Coronary artery (tissue), 2 donors: ENCODE results near the gene BUB1.

ENCODE experiments used
- DNase-seq: peaks from one replicate; pipeline ENCODE4 v3.0.0-alpha.2; 2017; ENCODE audit warnings: low spot score
- H3K27ac ChIP-seq, 2 donors: fragments of 200-600 bp; sonication (generic); one replicate each; pipeline ENCODE4 v1.5.1; 2016 to 2019
- H3K4me3 ChIP-seq: fragments of 200-600 bp; sonication (generic); 2 replicates; pipeline ENCODE4 v1.5.1; 2016; ENCODE audit warnings: mild to moderate bottlenecking, moderate library complexity
- CTCF ChIP-seq: fragments of 200-600 bp; sonication (generic); IDR thresholded peaks from one replicate; pipeline ENCODE4 v1.5.1; 2019; ENCODE audit warnings: antibody characterized with exemption

BUB1 gene

GRCh38 chr2:110655701-110656100 lies 22.2 kb downstream of the BUB1 start:
- TF ChIP-seq CTCF: no peak
- DNase-seq: no peak
- Histone ChIP-seq H3K4me3 (no peak overlapping the region), H3K27ac (no peak overlapping the region)

GRCh38 chr2:110653861-110654260 lies 24.0 kb downstream of the BUB1 start:
- Histone ChIP-seq H3K4me3 (no peak overlapping the region), H3K27ac (no peak overlapping the region)
- DNase-seq: no peak
- TF ChIP-seq CTCF: no peak

- DNase-seq: no peak
- TF ChIP-seq CTCF: no peak
- no peak overlapping the region for H3K27ac ChIP-seq
- no peak overlapping the region for H3K4me3 ChIP-seq
Observed at GRCh38 chr2:110650346-110650745, 27.5 kb downstream of the BUB1 start.

GRCh38 chr2:110647777-110648176 lies 30.1 kb downstream of the BUB1 start:
- Histone ChIP-seq H3K27ac (no peak overlapping the region), H3K4me3 (no peak overlapping the region)
- TF ChIP-seq CTCF: no peak
- DNase-seq: no peak

GRCh38 chr2:110645616-110646015 lies 32.2 kb downstream of the BUB1 start:
- no peak overlapping the region for H3K4me3 ChIP-seq
- no peak overlapping the region for H3K27ac ChIP-seq
- TF ChIP-seq CTCF: no peak
- DNase-seq: no peak

- no peak overlapping the region for H3K27ac ChIP-seq
- no peak for TF ChIP-seq CTCF
- DNase-seq: no peak
- no peak overlapping the region for H3K4me3 ChIP-seq
Observed at GRCh38 chr2:110644357-110644756, 33.5 kb downstream of the BUB1 start.

GRCh38 chr2:110642360-110642759 lies 35.5 kb downstream of the BUB1 start:
- no peak overlapping the region for H3K4me3 ChIP-seq

More at GRCh38 chr2:110642360-110642759, 35.5 kb downstream of the BUB1 start:
- TF ChIP-seq CTCF: no peak
- DNase-seq: no peak
- H3K27ac ChIP-seq: no peak overlapping the region
